Activated naive CD4-positive, alpha-beta T cell (primary cell): ENCODE measurements around the gene STRIP2.
A peak's percentile ranks its signal among the peaks of the same experiment; 100 is the strongest.
"Not testable (repeated sequence)": the region's sequence is repeated elsewhere in the genome, so short reads cannot be mapped to it uniquely, and the experiment has no call there.

ENCODE experiments used
- DNase-seq, 4 experiments: peaks; one replicate each; lab custom pipeline; 2025; lab: John Stamatoyannopoulos, UW

The STRIP2 gene, protein sequence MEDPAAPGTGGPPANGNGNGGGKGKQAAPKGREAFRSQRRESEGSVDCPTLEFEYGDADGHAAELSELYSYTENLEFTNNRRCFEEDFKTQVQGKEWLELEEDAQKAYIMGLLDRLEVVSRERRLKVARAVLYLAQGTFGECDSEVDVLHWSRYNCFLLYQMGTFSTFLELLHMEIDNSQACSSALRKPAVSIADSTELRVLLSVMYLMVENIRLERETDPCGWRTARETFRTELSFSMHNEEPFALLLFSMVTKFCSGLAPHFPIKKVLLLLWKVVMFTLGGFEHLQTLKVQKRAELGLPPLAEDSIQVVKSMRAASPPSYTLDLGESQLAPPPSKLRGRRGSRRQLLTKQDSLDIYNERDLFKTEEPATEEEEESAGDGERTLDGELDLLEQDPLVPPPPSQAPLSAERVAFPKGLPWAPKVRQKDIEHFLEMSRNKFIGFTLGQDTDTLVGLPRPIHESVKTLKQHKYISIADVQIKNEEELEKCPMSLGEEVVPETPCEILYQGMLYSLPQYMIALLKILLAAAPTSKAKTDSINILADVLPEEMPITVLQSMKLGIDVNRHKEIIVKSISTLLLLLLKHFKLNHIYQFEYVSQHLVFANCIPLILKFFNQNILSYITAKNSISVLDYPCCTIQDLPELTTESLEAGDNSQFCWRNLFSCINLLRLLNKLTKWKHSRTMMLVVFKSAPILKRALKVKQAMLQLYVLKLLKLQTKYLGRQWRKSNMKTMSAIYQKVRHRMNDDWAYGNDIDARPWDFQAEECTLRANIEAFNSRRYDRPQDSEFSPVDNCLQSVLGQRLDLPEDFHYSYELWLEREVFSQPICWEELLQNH

DNA sequence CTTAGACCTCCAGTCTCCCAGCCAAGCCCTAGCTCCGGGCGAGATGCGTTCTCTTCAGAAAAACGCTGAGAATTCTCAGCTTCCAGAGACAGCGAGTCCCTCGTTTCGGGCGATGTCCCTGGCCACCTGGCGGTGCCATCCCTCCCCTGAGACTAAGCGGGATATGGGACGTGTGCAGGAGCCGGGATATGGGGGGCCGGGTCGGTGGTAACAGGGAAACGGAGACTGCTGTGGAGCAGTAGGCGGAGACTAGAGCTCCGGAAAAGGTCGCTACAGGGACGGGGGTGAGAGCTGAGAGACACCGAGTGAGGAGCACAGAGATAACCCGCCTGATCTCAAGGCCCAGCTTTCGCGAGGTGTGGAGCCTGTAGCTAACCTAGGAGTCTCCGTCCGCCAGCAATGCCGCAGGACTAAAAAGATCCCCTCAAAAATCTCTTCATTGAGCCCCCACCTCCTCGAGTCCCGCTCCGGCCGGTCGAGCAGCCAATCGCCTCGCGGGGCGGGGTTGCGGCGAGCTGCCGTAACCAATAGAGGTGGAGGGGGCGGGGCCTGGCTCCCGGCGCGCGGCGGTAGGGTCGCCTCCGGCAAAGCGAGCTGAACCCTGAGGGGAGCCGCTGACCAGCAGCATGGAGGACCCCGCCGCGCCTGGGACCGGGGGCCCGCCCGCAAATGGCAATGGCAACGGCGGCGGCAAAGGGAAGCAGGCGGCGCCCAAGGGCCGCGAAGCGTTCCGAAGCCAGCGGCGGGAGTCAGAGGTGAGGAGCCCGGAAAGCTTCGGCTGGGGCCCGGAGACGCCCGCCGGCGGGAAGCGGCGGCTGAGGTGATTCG lies at the start of gene STRIP2:
STRIP2 (plus strand) TSS at position 586 of the 828 bp plus-strand sequence; CDS start at position 627, 41 bp downstream.
- DNase-seq: peak; percentile 69 to 88 (median 80)

DNA sequence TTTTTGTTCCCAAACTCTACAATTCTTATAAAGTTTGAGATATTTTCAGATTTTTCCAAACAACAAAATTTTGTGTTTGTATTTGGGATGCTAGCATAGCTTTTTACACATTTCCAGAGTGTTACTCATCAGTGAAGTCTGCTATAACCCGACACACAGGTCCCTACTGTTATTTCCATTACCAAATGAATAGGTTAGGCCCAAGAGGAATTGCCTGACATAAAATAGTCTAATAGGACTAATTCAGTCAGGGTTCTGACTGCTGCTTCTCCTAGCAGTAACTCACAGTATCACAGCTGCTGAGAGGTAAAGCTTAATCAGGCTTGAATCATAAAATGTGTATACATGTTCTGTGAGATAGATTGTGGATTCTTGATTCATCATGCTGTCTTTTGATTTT lies 49.1 kb upstream of the STRIP2 start:
- DNase-seq: no peak

DNA sequence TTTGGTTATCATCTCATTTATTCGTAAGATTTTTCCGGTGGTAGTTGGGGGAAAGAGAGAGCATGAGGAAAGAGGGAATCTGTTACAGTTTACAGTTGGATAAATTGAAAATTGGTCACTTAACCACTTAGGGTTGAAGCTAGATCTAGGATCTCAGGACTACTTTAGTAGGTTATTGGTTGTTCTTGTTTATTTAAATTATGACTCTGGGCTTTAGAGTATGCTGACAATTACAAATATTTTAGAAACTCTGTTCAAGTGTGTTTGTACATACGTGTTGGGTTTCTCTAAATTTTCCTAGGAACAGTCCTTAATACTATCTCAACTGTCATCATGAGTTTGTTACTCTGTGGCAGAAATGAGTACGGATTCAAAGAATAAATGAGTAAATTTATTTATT lies 48.6 kb upstream of the STRIP2 start:
- no peak for DNase-seq

DNA sequence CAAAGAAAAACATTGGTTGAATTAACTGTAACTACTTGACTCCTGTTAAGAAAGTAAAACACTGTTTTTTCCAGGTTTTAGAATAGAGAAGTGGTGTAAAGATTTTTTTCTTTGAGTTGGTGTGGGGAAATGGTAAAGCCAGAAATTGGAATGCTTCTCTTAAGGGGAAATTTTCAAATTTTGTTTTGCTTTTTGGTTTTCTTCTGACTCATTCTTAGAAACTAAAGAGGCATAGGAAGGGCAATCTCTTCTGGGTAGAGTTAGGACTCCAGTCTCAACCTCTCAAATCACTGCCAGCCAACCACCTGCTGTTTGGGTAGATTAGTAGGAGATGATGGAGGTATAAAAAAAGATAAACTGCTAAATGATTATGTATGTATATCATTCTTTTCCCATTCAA lies 47.7 kb upstream of the STRIP2 start:
- no peak for DNase-seq

DNA sequence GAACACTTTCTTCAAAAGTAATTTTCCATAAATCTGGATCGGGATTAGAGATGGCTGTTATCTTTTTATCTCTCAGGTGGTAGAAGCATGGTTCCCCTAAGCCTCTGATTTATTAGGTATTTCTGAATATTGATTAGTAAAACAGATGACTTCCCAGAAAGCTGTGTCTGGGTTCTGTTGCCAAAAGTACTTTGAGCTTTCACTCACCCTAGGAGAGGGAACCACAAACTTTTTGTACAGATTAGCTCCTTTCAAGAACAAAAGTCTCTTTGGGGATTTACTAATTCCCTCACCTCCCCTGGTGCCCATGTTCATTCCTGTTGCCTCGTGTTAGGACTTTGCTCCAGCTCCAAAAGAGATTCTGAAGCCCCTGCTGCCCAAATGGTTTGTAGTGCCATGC lies 46.7 kb upstream of the STRIP2 start:
- no peak for DNase-seq

DNA sequence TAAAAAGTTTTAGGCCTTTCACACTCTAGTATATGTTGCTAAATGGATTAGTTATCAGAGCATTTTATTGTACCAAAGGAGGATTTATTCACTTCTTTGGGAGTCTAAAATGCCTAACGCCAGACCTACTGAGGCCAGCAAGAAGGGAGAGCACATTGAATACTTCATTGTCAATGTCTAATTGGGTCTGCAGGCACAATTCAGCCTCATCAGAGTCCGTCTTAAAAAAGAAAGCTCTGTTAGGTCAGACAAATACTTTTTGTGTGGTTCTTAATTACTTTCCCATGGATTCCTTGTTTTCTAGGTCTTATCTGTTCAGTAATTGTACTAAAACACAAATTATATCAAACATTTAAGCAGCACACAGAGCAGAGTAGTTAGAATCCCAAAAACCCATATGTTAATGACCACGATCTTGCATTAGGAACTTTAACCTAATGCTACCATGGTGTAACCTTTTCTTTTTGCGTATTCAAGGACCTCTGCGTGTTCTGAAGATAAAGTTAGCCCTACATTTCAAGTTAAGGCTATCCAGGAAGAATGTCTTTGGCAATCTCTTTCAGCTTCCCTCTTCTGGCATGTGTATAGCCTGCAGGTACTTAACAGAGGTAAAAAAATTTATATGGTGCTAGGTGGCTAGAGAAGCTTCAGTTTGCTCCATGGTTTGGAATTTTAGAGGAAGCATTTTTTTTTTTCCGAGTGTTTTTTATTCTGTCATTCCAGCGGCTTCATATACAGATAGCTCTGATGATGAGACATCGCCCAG lies 45.7 kb upstream of the STRIP2 start:
- DNase-seq: no peak

DNA sequence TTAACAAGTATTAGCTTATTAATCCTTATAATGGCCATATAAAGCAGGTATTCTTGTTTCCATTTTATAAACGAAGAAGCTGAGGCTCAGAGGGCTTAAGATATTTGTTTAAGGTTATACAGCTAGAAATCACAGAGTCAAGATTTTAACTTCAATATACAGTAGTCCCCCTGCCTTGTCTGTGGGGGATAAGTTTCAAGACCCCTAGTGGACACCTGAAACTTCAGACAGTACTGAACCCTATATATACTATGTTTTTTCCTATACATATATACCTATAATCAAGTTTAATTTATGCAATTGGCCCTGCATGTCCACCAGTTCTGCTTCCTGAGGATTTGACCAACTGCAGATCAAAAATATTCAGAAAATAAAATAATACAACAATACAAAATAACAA lies 44.4 kb upstream of the STRIP2 start:
- DNase-seq: no peak

DNA sequence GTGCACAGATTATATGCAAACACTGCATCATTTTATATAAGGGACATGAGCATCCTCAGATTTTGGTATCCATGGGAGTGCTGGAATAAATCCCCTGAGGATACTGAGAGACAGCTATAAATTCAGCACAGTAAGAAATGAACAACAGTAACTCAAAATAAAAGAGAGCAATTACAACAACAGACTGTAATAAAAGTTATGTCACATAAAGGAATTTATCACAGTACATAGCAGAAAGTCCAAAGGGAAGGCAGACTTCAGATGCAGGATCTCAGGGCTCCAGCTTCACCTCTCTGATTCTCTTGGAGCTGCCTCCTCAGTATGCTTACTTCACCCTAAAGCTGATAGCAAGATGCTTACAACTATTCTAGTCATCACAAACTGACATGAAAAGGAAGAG lies 43.9 kb upstream of the STRIP2 start:
- no peak for DNase-seq

DNA sequence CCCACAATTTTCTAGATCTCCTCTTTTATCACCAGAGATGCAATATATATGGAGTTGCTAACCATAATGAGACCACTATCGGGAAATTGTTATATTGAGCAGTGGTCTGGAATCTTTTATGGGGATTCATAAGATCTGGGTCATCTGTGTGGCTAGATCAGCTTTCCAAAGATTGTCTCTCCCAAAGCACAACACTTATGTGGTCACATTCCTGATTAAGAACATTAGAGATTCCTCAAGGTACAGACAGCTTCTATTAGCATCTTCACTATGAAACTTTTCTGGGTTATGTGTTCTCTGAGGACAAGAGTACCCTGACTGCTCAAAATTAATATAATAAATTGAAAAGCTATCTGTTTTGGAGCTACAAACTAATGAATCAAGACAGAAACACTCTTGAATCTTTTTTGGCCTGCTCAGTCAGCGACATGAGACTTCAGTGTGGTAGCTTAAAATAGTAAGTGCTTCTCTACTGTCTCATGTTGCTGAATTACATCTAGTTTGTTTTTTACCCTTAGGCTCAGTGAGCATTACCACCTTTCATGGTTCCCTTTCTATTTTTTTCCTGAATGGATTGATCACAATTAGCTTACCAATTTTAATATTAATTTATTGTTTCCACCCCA lies 42.6 kb upstream of the STRIP2 start:
- no peak for DNase-seq

DNA sequence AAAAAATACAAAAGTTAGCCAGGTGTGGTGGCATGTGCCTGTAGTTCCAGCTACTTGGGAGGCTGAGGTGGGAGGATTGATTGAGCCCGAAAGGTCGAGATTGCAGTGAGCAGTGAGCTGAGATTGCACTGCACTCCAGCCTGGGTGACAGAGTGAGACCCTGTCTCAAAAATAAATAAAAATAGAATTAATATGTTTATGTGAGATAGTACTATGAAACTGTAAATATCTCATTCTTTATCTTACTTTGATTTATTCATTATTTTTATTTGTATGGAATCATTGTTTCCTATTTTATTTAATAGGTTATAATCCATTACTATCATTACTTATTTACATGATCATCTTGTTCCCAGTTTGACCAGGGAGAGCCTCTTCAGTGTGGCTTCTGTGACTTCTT lies 41.0 kb upstream of the STRIP2 start:
- DNase-seq: no peak

DNA sequence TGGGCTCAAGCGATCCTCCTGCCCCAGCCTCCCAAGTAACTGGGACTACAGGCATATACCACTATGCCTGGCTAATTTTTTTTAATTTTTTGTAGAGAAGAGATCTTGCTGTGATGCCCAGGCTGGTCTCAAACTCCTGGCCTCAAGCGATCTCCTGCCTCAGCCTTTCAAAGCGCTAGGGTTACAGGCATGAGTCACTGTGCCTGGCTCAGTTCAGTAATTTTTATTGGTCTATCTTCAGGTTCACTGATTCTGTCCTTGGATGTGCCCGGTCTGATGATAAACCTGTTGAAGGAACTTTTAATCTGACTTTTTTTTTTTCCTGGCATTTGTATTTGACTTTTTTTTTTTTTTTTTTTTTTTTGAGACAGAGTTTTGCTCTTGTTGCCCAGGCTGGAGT lies 40.1 kb upstream of the STRIP2 start:
- no peak for DNase-seq

DNA sequence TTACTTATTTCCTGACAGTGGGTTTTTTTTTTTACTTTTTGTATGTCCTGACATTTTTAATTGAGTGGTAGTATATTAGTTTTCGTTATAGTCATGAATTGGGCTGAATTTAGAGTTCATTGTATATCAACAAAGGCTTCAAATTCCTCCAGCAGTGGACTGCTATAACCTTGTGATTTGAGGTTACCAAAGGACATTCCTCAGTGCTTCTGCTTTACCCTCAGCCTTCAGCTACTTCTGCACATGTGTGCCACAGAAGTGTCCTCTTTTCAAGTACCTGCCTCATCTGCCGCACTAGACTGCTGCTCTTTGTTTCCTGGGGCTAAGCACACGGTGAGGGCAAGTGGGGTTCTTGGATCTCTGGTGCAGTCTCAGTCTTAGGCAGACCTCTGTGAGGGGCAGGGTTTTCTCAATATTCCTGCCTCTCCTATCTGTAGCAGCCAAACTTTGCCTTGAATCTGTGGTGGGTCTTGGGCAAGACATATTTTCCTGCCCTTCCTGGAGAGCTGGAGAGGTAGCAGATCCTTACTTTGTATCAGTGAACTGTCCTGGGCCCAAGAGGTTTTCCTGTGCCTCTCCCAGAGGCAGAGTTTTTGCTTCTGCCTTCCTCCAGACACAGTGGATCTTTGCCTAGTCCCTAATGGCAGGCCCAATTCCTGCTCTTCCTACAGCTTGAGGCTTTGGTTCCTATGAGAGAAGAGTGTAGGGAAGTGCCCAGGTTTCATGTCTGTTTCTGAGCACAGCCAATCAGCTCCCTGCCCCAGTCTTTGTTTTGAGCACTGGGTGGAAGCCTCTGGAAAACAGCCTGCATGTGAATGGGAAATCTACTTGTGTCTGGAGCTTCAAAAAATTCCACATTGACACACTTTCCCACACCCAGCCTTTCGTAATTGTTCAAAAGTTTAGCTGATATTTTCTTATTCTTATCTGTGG lies 39.0 kb upstream of the STRIP2 start:
- DNase-seq: no peak

DNA sequence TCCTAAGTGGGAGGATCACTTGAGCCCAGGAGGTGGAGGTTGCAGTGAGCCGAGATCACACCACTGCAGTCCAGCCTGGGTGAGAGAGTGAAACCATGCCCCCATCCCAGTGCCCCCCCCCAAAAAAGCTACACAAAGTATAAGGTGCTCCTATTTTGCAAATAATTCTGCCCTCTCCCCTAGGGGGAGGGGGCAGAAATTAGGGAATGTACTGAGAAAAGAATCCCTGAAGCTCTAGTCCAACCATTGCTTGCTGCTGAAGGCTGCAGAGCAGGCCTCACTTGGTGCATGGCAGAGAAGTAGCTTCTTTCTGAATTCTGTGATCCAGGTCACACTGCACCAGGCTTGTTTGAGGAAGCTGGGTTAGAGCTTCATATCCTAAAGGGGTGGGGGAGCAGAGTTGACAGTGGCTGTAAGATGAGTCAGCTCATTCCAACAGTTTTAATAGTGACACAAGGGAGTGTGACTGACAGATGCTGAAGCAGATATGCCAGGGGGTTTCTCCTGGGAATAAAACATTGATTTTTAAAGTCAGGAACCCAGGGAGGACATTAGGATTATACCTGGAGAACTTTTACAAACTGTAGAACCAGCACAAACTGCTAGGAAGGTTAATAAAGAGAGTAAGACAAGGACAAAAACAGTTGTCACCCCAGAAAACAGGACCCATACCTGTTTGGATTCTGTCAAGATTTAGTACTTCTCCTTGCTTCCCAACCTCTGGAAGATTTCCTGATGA lies 32.8 kb upstream of the STRIP2 start:
- DNase-seq: no peak

DNA sequence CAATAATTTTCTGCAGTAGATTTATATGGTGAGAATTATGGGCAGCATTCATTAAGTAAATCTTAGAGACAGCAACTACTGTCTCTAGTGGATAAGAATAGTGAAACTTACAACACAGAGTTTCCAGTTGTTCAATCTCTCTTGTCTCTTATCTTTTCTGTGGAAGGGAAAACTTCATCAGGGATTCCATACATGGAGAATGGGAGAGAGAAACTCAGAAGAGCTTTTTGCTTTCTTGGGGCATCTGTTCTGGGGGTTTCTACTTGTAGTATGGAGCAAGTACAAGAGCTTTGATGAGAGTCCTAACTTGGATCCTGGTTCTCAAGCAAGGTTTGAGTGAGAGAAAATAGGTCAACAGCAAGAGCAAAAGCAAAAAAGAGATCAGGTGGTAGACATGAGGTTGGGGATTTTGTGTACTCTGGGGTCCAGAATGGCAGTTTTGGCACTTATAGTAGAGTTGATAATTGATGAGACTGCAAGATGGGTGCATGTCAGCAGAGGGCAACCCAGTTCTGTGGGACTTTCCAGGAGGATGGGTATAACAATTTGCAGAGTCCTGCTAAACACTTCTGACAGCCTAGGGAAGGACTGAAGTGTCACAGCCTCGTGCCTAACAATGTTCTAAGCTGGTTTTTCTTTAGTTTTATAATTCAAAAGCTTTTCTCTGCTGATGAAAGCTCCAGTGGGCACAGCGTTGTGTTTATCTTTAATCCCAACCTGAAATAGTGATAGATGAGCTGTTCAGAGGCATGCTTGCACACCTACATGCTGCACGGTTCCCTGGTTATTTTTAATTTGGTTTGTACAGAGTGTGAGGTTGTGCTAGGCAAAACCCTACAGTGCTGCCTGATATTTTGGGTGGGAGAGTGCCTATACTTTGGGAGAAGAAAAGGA lies 32.0 kb upstream of the STRIP2 start:
- DNase-seq: no peak

DNA sequence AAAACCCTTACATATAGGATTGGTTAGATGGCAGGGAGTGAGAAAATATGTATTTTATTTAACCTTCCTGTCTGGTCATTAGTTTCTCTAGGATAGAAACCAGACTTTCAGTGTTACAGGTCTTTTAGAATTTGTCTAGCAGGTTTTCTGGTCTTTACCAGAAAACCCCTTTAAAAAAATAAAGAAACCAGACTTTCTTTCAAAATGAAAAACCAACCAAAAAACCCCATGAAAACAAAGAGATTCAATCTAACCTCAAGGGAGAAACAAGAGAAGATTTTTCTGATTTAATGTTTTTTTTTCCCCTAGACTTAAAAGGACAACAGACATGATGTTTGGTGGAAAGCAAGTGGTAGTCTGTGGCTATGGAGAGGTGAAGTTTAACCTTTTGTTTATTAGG lies 28.7 kb upstream of the STRIP2 start:
- DNase-seq: no peak

DNA sequence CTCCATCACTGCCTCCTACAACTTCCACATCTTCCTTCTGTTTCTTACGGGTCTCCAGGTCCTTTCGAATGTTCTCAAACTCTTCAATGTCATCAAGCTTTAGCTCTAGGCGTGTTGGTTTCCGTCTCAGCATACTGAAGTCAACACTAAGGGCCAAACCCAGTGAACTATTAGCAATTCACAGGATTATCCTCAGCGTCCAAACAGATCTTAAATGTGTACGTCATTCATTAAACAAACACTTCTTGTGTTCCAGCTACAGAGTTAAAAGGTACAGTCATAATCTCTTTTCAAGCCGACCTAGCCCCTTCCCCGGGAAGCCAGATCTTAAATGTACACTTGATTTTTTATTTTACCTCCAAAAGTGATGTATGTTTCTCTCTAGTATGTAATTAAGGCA lies 24.0 kb upstream of the STRIP2 start:
- DNase-seq: not testable (repeated sequence)

DNA sequence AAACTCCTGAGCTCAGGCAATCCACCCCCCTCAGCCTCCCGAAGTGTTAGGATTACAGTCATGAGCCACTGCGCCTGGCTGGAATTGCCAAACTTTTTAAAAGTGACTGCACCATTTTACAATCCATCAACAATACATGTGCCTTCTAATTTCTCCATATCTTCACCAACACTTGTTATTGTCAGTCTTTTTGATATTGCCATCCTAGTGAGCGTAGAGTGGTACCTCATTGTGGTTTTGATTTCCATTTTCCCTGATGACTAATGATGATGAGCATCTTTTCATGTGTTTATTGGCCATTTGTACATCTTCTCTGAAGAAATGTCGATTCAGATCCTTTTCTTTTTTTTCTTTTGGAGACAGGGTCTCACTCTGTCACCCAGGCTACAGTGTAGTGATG lies 21.7 kb upstream of the STRIP2 start:
- no peak for DNase-seq

DNA sequence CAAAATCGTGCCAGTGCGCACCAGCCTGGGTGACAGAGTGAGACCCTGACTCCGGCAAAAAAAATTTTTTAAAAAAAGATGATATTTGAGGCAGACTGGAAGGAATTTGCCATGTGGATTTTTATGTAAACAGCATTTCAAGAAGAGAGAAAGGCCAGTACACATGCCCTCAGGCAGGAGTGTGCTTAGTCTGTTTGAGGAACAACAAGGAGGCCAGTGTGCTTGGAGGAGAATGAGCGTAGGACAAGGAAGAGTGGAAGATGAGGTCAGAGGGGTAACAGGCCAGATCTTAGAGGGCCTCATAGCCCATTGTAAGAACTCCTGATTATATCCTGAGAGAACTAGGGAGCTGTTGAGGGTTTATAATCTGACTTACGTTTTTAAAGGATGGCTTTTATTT lies 17.2 kb upstream of the STRIP2 start:
- DNase-seq: no peak
